BLaER1 (cell line): ENCODE measurements around the gene DAB2.

Experiments used
- H3K27ac ChIP-seq: shearing (Covaris generic); formaldehyde crosslinking; 2 replicates; pipeline ENCODE4 v1.8.1; 2022
- H3K27me3 ChIP-seq: shearing (Covaris generic); formaldehyde crosslinking; 2 replicates; pipeline ENCODE4 v1.8.1; 2022
- H3K36me3 ChIP-seq: shearing (Covaris generic); formaldehyde crosslinking; 2 replicates; pipeline ENCODE4 v1.8.1; 2022
- H3K4me1 ChIP-seq: shearing (Covaris generic); formaldehyde crosslinking; 2 replicates; pipeline ENCODE4 v1.8.1; 2022
- H3K4me2 ChIP-seq: shearing (Covaris generic); formaldehyde crosslinking; 2 replicates; pipeline ENCODE4 v1.8.1; 2022
- H3K4me3 ChIP-seq: shearing (Covaris generic); formaldehyde crosslinking; 2 replicates; pipeline ENCODE4 v1.8.1; 2022
- H3K9ac ChIP-seq: shearing (Covaris generic); formaldehyde crosslinking; 2 replicates; pipeline ENCODE4 v1.8.1; 2022
- H3K9me3 ChIP-seq: shearing (Covaris generic); formaldehyde crosslinking; 2 replicates; pipeline ENCODE4 v1.8.1; 2022
- H4K20me1 ChIP-seq: shearing (Covaris generic); formaldehyde crosslinking; 2 replicates; pipeline ENCODE4 v1.8.1; 2022
- Cebpa-rat ChIP-seq: shearing (Covaris generic); IDR thresholded peaks from 2 replicates; pipeline ENCODE4 v1.8.1; 2022

Gene DAB2

GRCh38 chr5:39369123-39369815, 55.5 kb downstream of the DAB2 start:
- Histone ChIP-seq H3K4me3 (no peak overlapping the region), H3K9ac (no peak overlapping the region), H3K36me3 (no peaks in the 10 kb centered on the region; the same call in 1 of the 2 replicates), H4K20me1 (no peaks in the 10 kb centered on the region), H3K9me3 (no peaks in the 10 kb centered on the region), H3K27me3 (no peaks in the 10 kb centered on the region), H3K4me1 (no peaks in the 10 kb centered on the region), H3K4me2 (no peak overlapping the region), H3K27ac (no peak overlapping the region)
- no peak for TF ChIP-seq Cebpa-rat

DNA sequence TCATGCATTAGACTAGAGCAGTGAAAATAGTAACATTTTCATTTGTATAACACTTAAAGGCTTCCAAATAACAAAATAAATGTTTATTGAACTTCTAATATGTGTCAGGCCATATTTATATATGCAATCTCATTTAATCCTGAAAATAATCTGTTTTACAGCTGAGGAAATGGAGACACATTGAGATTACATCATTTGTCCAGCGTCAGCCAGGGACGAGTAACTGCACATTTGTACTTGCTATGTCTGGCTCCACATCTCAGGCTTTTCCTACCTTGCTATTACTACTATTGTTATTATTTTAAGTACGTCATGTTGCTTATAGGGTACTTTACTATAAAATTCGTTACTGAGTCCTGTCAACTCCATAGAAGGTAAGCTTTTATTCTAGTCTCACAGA, 56.7 kb downstream of the DAB2 start:
- H3K27me3 ChIP-seq: no peaks in the 10 kb centered on the region
- H3K36me3 ChIP-seq: no peaks in the 10 kb centered on the region; the same call in 1 of the 2 replicates
- no peak overlapping the region for H3K4me2 ChIP-seq
- no peak overlapping the region for H3K4me3 ChIP-seq
- H3K9me3 ChIP-seq: no peaks in the 10 kb centered on the region
- H3K27ac ChIP-seq: no peak overlapping the region
- H3K9ac ChIP-seq: no peak overlapping the region
- no peaks in the 10 kb centered on the region for H3K4me1 ChIP-seq
- TF ChIP-seq Cebpa-rat: no peak
- no peaks in the 10 kb centered on the region for H4K20me1 ChIP-seq

DNA sequence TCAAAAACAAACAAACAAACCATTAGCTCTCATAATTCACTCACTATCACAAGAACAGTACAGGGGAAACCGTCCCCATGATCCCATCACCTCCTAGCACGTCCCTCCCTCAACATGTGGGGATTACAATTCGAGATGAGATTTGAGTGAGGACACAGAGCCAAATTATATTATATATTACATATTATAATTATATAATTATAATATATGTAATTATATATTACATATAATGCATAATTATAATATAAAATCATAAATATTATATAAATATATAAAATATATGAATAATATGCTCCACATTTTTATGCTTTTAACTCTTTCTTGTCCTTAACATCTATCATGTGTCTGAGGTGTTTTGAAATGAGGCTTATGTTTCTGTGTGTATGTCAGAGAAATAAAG, 57.1 kb downstream of the DAB2 start:
- H3K27me3 ChIP-seq: no peaks in the 10 kb centered on the region
- no peaks in the 10 kb centered on the region for H4K20me1 ChIP-seq
- no peak overlapping the region for H3K27ac ChIP-seq
- no peak for TF ChIP-seq Cebpa-rat
- H3K4me1 ChIP-seq: no peaks in the 10 kb centered on the region
- no peak overlapping the region for H3K4me2 ChIP-seq
- no peak overlapping the region for H3K4me3 ChIP-seq
- H3K9ac ChIP-seq: no peak overlapping the region
- no peaks in the 10 kb centered on the region for H3K9me3 ChIP-seq
- no peaks in the 10 kb centered on the region; the same call in 1 of the 2 replicates for H3K36me3 ChIP-seq

- H3K27ac ChIP-seq: no peak within 1 kb of the TSS
- H3K9me3 ChIP-seq: no peaks in the 10 kb centered on the region
- H3K9ac ChIP-seq: no peak within 1 kb of the TSS
- H3K4me3 ChIP-seq: no peak within 1 kb of the TSS
- no peaks in the 10 kb centered on the region for H3K27me3 ChIP-seq
- no peaks in the 10 kb centered on the region for H3K4me1 ChIP-seq
- no peaks in the 10 kb centered on the region for H4K20me1 ChIP-seq
- H3K36me3 ChIP-seq: no peaks in the 10 kb centered on the region
- no peak within 1 kb of the TSS for H3K4me2 ChIP-seq
- no peak for TF ChIP-seq Cebpa-rat
These were observed 60.4 kb downstream of the DAB2 start, which contains the start of gene C9 for GRCh38 chr5:39364367-39364766. C9 (minus strand) TSS chr5:39364495; CDS start chr5:39364464, 31 bp downstream.

GRCh38 chr5:39363217-39363616, 61.6 kb downstream of the DAB2 start:
- H3K4me1 ChIP-seq: no peaks in the 10 kb centered on the region
- no peaks in the 10 kb centered on the region for H3K9me3 ChIP-seq
- H3K27ac ChIP-seq: no peak overlapping the region
- no peak overlapping the region for H3K4me2 ChIP-seq
- no peak overlapping the region for H3K4me3 ChIP-seq
- no peak overlapping the region for H3K9ac ChIP-seq
- no peak for TF ChIP-seq Cebpa-rat
- no peaks in the 10 kb centered on the region for H3K27me3 ChIP-seq
- no peaks in the 10 kb centered on the region for H4K20me1 ChIP-seq
- H3K36me3 ChIP-seq: no peaks in the 10 kb centered on the region

GRCh38 chr5:39362646-39363045, 62.1 kb downstream of the DAB2 start:
- Histone ChIP-seq H3K9me3 (no peaks in the 10 kb centered on the region), H3K4me1 (no peaks in the 10 kb centered on the region), H3K36me3 (no peaks in the 10 kb centered on the region), H3K4me3 (no peak overlapping the region), H3K4me2 (no peak overlapping the region), H3K27me3 (no peaks in the 10 kb centered on the region), H4K20me1 (no peaks in the 10 kb centered on the region), H3K27ac (no peak overlapping the region), H3K9ac (no peak overlapping the region)
- TF ChIP-seq Cebpa-rat: no peak

DNA sequence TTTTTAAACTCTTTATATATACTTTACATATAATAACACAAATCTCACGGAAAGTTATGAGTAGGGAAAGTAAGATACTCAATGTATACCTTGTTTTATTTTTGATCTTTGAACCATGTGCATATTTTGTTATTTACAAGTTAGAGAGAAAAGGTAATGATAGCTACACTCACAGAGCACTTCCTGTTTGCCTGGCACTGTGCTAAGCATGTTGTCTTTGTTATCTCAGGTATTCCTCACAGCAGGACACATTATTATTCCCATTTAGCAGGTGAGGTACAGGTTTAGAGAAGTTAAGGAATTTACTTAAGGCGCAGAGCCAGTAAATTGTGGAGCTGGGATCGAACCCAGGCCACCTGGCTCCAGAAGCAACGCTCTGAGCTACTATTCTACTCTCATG, 63.5 kb downstream of the DAB2 start:
- H3K36me3 ChIP-seq: no peaks in the 10 kb centered on the region
- TF ChIP-seq Cebpa-rat: no peak
- no peak overlapping the region for H3K4me3 ChIP-seq
- H3K9me3 ChIP-seq: no peaks in the 10 kb centered on the region
- H3K4me2 ChIP-seq: no peak overlapping the region
- no peaks in the 10 kb centered on the region for H3K27me3 ChIP-seq
- H3K9ac ChIP-seq: no peak overlapping the region
- H3K4me1 ChIP-seq: no peaks in the 10 kb centered on the region
- no peak overlapping the region for H3K27ac ChIP-seq
- H4K20me1 ChIP-seq: no peaks in the 10 kb centered on the region

GRCh38 chr5:39360471-39361111, 64.2 kb downstream of the DAB2 start:
- Histone ChIP-seq H4K20me1 (no peaks in the 10 kb centered on the region), H3K27ac (no peak overlapping the region), H3K27me3 (no peaks in the 10 kb centered on the region), H3K9me3 (no peaks in the 10 kb centered on the region), H3K4me2 (no peak overlapping the region), H3K9ac (no peak overlapping the region), H3K36me3 (no peaks in the 10 kb centered on the region), H3K4me3 (no peak overlapping the region), H3K4me1 (no peaks in the 10 kb centered on the region)
- no peak for TF ChIP-seq Cebpa-rat

DNA sequence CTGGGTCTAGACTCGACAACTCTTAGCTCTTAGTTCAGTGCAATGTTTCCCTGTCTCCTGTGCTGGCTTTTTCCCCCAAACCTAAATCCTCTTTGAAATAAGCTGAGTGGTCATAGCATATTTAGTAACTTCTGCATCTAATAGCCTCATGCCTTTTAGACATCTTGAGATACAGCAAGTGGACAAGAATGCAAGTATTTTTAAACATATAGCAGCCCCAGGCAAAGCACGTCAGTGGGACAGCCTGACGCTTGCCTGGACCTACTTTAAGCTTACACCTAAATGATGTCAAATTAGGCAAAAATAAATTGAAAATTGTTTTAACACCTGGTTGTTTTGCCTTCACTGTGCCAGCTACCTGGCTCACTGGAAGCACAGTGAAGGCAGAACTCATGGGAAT, 68.5 kb downstream of the DAB2 start:
- Histone ChIP-seq H3K4me2 (no peak overlapping the region), H3K9me3 (peaks cover 13% of the 10 kb centered on the region; the same call in 1 of the 2 replicates), H3K9ac (no peak overlapping the region), H3K36me3 (no peaks in the 10 kb centered on the region), H3K4me1 (no peaks in the 10 kb centered on the region), H4K20me1 (no peaks in the 10 kb centered on the region), H3K27ac (no peak overlapping the region), H3K4me3 (no peak overlapping the region), H3K27me3 (no peaks in the 10 kb centered on the region)
- no peak for TF ChIP-seq Cebpa-rat

- H3K27me3 ChIP-seq: no peaks in the 10 kb centered on the region
- no peaks in the 10 kb centered on the region for H3K4me1 ChIP-seq
- H3K9me3 ChIP-seq: peaks cover 22% of the 10 kb centered on the region
- no peaks in the 10 kb centered on the region for H3K36me3 ChIP-seq
- no peak overlapping the region for H3K4me3 ChIP-seq
- H3K27ac ChIP-seq: no peak overlapping the region
- no peaks in the 10 kb centered on the region for H4K20me1 ChIP-seq
- no peak overlapping the region for H3K9ac ChIP-seq
- H3K4me2 ChIP-seq: no peak overlapping the region
- no peak for TF ChIP-seq Cebpa-rat
These were observed 69.5 kb downstream of the DAB2 start for GRCh38 chr5:39355324-39355723.
